GM12878 (cell line): ENCODE measurements around the gene SLC35E1. TPM values are rescaled to one million over a fixed set of nuclear protein-coding genes. Genes with fewer than 3 reads are reported as not detected.

ENCODE experiments used
- ETV6 ChIP-seq, 2 experiments: fragments of 450-650 bp in 1 of 2; IDR thresholded peaks in 1 of 2; conservative IDR thresholded peaks in 1 of 2; 2 replicates each; pipeline ENCODE4 v1.6.1; 2014; ENCODE audit warnings: antibody characterized with exemption in 1 of 2, borderline replicate concordance in 1 of 2, low read depth in 1 of 2, mild to moderate bottlenecking in 1 of 2, moderate library complexity in 1 of 2
- KLF5 ChIP-seq: fragments of 450-650 bp; IDR thresholded peaks from 2 replicates; pipeline ENCODE4 v1.6.1; 2014; ENCODE audit warnings: mild to moderate bottlenecking; ENCODE audit not compliant: partially characterized antibody
- MEF2B ChIP-seq: fragments of 450-650 bp; IDR thresholded peaks from 2 replicates; pipeline ENCODE4 v1.6.1; 2018; ENCODE audit warnings: mild to moderate bottlenecking, moderate library complexity; ENCODE audit not compliant: partially characterized antibody, poor library complexity, severe bottlenecking
- POLR2AphosphoS5 ChIP-seq: IDR thresholded peaks from 2 replicates; pipeline ENCODE4 v1.6.1; 2011; ENCODE audit warnings: mild to moderate bottlenecking, low read length, inconsistent platforms
- SPI1 ChIP-seq: IDR thresholded peaks from 2 replicates; pipeline ENCODE4 v1.6.1; 2011; ENCODE audit warnings: low read depth, mild to moderate bottlenecking, low read length, moderate library complexity, borderline replicate concordance; ENCODE audit not compliant: insufficient read depth
- TCF12 ChIP-seq: IDR thresholded peaks from 2 replicates; pipeline ENCODE4 v1.6.1; 2011; ENCODE audit warnings: low read depth, mild to moderate bottlenecking, low read length
- ZNF384 ChIP-seq: IDR thresholded peaks from 2 replicates; pipeline ENCODE4 v1.6.1; 2012; ENCODE audit warnings: low read depth, mild to moderate bottlenecking, low read length, improper control_type of control experiment, borderline replicate concordance
- polyA plus RNA-seq, 11 experiments: library from polyadenylated mRNA; depleted of rRNA in 4 of 11; unstranded in 6 of 11; stranded (reverse) in 5 of 11; fragments of >200 nt; fragmentation: Nextera tagmentation in 4 of 11; fragmentation: Illumina TruSeq in 1 of 11; extraction: Ambion mirVana in 4 of 11; extraction: Trizol in 1 of 11; gene quantifications; 1 replicate in 1 of 11; 2 replicates in 10 of 11; pipeline versions ENCODE4 v1.2.1 to v1.2.3, GENCODE V29; 2011 to 2016; ENCODE audit warnings: inconsistent platforms in 2 of 11, missing spikeins in 2 of 11, low read depth in 1 of 11
- total RNA-seq, 4 experiments: library from RNA; depleted of rRNA in 3 of 4; stranded (reverse); fragments of >200 nt in 3 of 4; fragmentation: Illumina TruSeq in 1 of 4; extraction: Trizol in 1 of 4; gene quantifications; 2 replicates each; pipeline versions ENCODE4 v1.2.1 to v1.2.3, GENCODE V29; 2013 to 2021
- TF ChIP-seq, protein P1 (sequence below): fragments of 450-650 bp; IDR thresholded peaks from 2 replicates; pipeline ENCODE4 v1.6.1; 2018; ENCODE audit warnings: mild to moderate bottlenecking, low read depth, moderate library complexity; ENCODE audit not compliant: partially characterized antibody
- TF ChIP-seq, protein P2 (sequence below): IDR thresholded peaks from 2 replicates; pipeline ENCODE4 v1.6.1; 2012; ENCODE audit warnings: low read depth, low read length, improper control_type of control experiment

Gene SLC35E1
- total and polyA plus RNA-seq, 10 of the 15 experiments (the other 5 are each of a cell fraction or from before 2014, with no cell fraction given), result 11.3 to 37.7 (median 22.1) TPM

DNA sequence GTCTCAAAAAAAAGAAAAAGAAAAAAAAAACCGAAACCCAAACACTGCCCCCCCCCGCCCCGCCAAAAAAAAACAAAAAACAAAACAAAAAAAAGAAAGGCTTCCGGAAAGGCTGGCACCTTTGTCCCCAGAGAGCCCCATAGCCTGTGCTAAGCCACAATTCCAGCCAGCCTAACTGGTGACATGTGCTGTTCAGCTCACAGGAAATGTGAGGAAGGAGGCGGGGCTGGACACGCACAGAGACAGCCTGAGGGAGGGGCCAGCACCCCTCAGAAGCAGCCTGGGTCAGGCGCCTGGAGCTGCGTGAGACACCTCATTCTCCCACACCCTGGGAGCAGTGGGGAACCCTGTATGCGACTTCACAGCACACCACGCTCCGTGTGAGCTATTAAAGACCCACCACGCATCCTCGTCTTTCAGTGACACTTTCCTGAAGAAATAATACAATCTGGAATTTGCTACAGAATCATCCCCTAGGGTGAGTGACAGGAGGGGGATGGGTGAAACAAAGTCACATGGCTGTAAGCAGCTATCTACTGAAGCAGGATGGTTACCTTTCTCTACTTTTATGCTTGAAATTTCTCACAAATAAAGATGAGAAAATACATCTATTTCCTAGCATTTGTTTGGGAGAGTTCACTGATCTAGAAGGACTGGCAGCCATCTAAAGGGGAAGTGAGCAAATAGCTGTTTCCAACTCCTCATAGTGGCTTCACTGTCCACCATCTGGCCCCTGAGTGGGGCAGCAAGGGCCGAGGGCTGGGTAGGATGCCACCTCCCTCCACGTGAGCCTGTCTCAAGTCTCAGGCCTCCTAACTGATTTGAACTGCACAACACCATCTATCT, 12.3 kb upstream of the SLC35E1 start (continued):
- TF ChIP-seq, protein P1, sequence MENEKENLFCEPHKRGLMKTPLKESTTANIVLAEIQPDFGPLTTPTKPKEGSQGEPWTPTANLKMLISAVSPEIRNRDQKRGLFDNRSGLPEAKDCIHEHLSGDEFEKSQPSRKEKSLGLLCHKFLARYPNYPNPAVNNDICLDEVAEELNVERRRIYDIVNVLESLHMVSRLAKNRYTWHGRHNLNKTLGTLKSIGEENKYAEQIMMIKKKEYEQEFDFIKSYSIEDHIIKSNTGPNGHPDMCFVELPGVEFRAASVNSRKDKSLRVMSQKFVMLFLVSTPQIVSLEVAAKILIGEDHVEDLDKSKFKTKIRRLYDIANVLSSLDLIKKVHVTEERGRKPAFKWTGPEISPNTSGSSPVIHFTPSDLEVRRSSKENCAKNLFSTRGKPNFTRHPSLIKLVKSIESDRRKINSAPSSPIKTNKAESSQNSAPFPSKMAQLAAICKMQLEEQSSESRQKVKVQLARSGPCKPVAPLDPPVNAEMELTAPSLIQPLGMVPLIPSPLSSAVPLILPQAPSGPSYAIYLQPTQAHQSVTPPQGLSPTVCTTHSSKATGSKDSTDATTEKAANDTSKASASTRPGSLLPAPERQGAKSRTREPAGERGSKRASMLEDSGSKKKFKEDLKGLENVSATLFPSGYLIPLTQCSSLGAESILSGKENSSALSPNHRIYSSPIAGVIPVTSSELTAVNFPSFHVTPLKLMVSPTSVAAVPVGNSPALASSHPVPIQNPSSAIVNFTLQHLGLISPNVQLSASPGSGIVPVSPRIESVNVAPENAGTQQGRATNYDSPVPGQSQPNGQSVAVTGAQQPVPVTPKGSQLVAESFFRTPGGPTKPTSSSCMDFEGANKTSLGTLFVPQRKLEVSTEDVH, result peak; percentile 47
- TF ChIP-seq ZNF384 (peak; percentile 97), KLF5 (peak; percentile 72), TCF12 (peak; percentile 79; the same call in 1 of the 2 replicates), SPI1 (peak; percentile 87), POLR2AphosphoS5 (peak; percentile 94), MEF2B (peak; percentile 99), ETV6 (conservative IDR thresholded peaks at IDR 0.05 in 1 of 2, IDR thresholded peaks at IDR 0.05 in 1 of 2; ENCODE audit: borderline replicate concordance in 1 of 2, low read depth in 1 of 2) (no peak)
- TF ChIP-seq, protein P2, sequence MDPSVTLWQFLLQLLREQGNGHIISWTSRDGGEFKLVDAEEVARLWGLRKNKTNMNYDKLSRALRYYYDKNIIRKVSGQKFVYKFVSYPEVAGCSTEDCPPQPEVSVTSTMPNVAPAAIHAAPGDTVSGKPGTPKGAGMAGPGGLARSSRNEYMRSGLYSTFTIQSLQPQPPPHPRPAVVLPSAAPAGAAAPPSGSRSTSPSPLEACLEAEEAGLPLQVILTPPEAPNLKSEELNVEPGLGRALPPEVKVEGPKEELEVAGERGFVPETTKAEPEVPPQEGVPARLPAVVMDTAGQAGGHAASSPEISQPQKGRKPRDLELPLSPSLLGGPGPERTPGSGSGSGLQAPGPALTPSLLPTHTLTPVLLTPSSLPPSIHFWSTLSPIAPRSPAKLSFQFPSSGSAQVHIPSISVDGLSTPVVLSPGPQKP, result peak; percentile 74
- TF ChIP-seq, all 136 proteins: peak for 65
